Liver (tissue), 9 donors: ENCODE data around the gene CRISPLD2. TPM values are rescaled to one million over a fixed set of nuclear protein-coding genes. Genes with fewer than 3 reads are reported as not detected.

Source experiments
- DNase-seq: peaks from one replicate; pipeline ENCODE4 v3.0.0-alpha.2; 2017; ENCODE audit warnings: low spot score
- H3K27ac ChIP-seq, 2 donors: one replicate each; pipeline ENCODE4 v1.7.0; 2013; ENCODE audit warnings: inconsistent platforms in 2 of 2, low read length in 2 of 2, control low read depth in 1 of 2, low read depth in 1 of 2, mild to moderate bottlenecking in 1 of 2
- H3K27me3 ChIP-seq, 4 donors: one replicate each; pipeline versions ENCODE4 v1.6.1 to v1.7.0; 2013; ENCODE audit warnings: low read length in 3 of 4, inconsistent platforms in 1 of 4, mild to moderate bottlenecking in 1 of 4, moderate library complexity in 1 of 4; ENCODE audit not compliant: control insufficient read depth in 4 of 4, insufficient read depth in 4 of 4
- H3K36me3 ChIP-seq, 4 donors: one replicate each; pipeline versions ENCODE4 v1.6.1 to v1.7.0; 2013; ENCODE audit warnings: low read length in 3 of 4, mild to moderate bottlenecking in 3 of 4, low read depth in 1 of 4, moderate library complexity in 1 of 4; ENCODE audit not compliant: control insufficient read depth in 4 of 4, insufficient read depth in 3 of 4
- H3K4me1 ChIP-seq, 4 donors: one replicate each; pipeline versions ENCODE4 v1.6.1 to v1.7.0; 2013; ENCODE audit warnings: low read length in 3 of 4, mild to moderate bottlenecking in 3 of 4, moderate library complexity in 1 of 4; ENCODE audit not compliant: control insufficient read depth in 4 of 4, insufficient read depth in 4 of 4
- H3K4me3 ChIP-seq, 3 donors: one replicate each; pipeline versions ENCODE4 v1.6.1 to v1.7.0; 2013; ENCODE audit warnings: low read length in 3 of 3, control low read depth in 1 of 3, low read depth in 1 of 3, mild to moderate bottlenecking in 1 of 3
- H3K9ac ChIP-seq, 2 donors: one replicate each; pipeline ENCODE4 v1.7.0; 2013; ENCODE audit warnings: low read length in 2 of 2, mild to moderate bottlenecking in 2 of 2, moderate library complexity in 2 of 2, control low read depth in 1 of 2, low read depth in 1 of 2
- H3K9me3 ChIP-seq, 4 donors: one replicate each; pipeline versions ENCODE4 v1.6.1 to v1.7.0; 2013; ENCODE audit warnings: low read length in 3 of 4; ENCODE audit not compliant: control insufficient read depth in 4 of 4
- EGR1 ChIP-seq, 2 donors: IDR thresholded peaks; 2 replicates each; pipeline ENCODE4 v1.6.1; 2016 to 2018; ENCODE audit warnings: antibody characterized with exemption in 2 of 2, low read depth in 2 of 2
- FOXA2 ChIP-seq: IDR thresholded peaks from 2 replicates; pipeline ENCODE4 v1.6.1; 2016; ENCODE audit warnings: antibody characterized with exemption
- HNF4A ChIP-seq, 2 donors: conservative IDR thresholded peaks; 2 replicates each; pipeline ENCODE4 v1.6.1; 2016; ENCODE audit warnings: antibody characterized with exemption in 2 of 2, mild to moderate bottlenecking in 2 of 2
- HNF4G ChIP-seq: IDR thresholded peaks from 2 replicates; pipeline ENCODE4 v1.6.1; 2016; ENCODE audit warnings: antibody characterized with exemption
- JUND ChIP-seq, 2 donors: IDR thresholded peaks; 2 replicates each; pipeline ENCODE4 v1.6.1; 2016; ENCODE audit warnings: antibody characterized with exemption in 2 of 2
- NR2F2 ChIP-seq: IDR thresholded peaks from 2 replicates; pipeline ENCODE4 v1.6.1; 2016; ENCODE audit warnings: antibody characterized with exemption
- RAD21 ChIP-seq, 2 donors: IDR thresholded peaks; 2 replicates each; pipeline ENCODE4 v1.6.1; 2016; ENCODE audit warnings: antibody characterized with exemption in 2 of 2, mild to moderate bottlenecking in 2 of 2
- RXRA ChIP-seq, 2 donors: IDR thresholded peaks; 2 replicates each; pipeline ENCODE4 v1.6.1; 2017 to 2018; ENCODE audit warnings: antibody characterized with exemption in 2 of 2, mild to moderate bottlenecking in 1 of 2
- SP1 ChIP-seq: IDR thresholded peaks from 2 replicates; pipeline ENCODE4 v1.6.1; 2018; ENCODE audit warnings: antibody characterized with exemption, mild to moderate bottlenecking
- TAF1 ChIP-seq: conservative IDR thresholded peaks from 2 replicates; pipeline ENCODE4 v1.6.1; 2016; ENCODE audit warnings: antibody characterized with exemption, mild to moderate bottlenecking
- YY1 ChIP-seq: IDR thresholded peaks from 2 replicates; pipeline ENCODE4 v1.6.1; 2016; ENCODE audit warnings: antibody characterized with exemption, mild to moderate bottlenecking
- WGBS: extraction: QIAGEN DNeasy Blood & Tissue Kit; methylation state at CpG from one replicate; pipeline ENCODE4 v1.1.7; 2013; 5-methylcytosine and 5-hydroxymethylcytosine counted together
- polyA plus RNA-seq, 2 donors: library from polyadenylated mRNA; stranded (reverse) in 1 of 2; unstranded in 1 of 2; fragments of 200-250 nt in 1 of 2; fragments of >200 nt in 1 of 2; fragmentation: Nextera tagmentation in 1 of 2; extraction: Ambion mirVana in 1 of 2; gene quantifications; one replicate each; pipeline versions ENCODE4 v1.2.1 to v1.2.3, GENCODE V29; 2013 to 2015
- total RNA-seq, 2 donors: library from RNA; depleted of rRNA; stranded (reverse); fragments of >200 nt; gene quantifications; one replicate each; pipeline ENCODE4 v1.2.3, GENCODE V29; 2014
- TF ChIP-seq, protein P1 (sequence below): IDR thresholded peaks from 2 replicates; pipeline ENCODE4 v1.6.1; 2016; ENCODE audit warnings: antibody characterized with exemption
- TF ChIP-seq, protein P2 (sequence below): fragments of 150-350 bp; IDR thresholded peaks from 2 replicates; pipeline ENCODE4 v1.5.1; 2017; ENCODE audit warnings: improper control_type of control experiment, low read depth, low read length; ENCODE audit not compliant: missing input control
- TF ChIP-seq, protein P3 (sequence below): IDR thresholded peaks from 2 replicates; pipeline ENCODE4 v1.6.1; 2016; ENCODE audit warnings: antibody characterized with exemption, mild to moderate bottlenecking
- TF ChIP-seq, protein P4 (sequence below): IDR thresholded peaks from 2 replicates; pipeline ENCODE4 v1.6.1; 2016; ENCODE audit warnings: antibody characterized with exemption
- donor health status: healthy.
- donor health status: healthy.
- donor health status: healthy.
- donor health status: healthy.
- donor health status: healthy.

The CRISPLD2 gene
- total and polyA plus RNA-seq, 4 donors: 2.6 to 14.8 (median 4.1) TPM

DNA sequence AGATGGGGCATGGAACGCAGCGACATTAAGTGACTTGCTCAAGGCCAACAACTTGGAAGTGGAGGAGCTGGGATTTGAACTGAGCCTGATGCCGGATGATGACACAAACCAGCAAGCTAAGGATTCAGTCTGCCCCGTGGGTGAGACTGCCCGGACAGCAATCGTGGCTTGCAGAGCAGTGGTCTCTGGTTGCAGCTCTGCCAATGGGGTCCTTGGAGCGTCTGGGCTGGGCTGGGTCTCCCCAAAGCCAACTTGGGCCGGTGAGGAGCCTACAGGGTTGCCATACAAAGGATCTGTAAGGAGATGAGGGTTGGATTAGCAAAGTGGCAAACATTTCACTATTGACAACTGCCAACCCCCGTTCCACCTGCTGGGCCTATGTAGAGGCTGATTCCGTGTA is 2.6 kb upstream of the CRISPLD2 start:
- H3K27ac ChIP-seq: no peak overlapping the region
- WGBS: 83% methylated on average over 10 of the region's 10 CpGs
- no peak for DNase-seq
- no peak overlapping the region for H3K9ac ChIP-seq
- no peaks in the 10 kb centered on the region for H3K36me3 ChIP-seq
- TF ChIP-seq RAD21 (IDR thresholded peaks at IDR 0.05): no peak
- no peak for TF ChIP-seq YY1
- TF ChIP-seq, protein P1, sequence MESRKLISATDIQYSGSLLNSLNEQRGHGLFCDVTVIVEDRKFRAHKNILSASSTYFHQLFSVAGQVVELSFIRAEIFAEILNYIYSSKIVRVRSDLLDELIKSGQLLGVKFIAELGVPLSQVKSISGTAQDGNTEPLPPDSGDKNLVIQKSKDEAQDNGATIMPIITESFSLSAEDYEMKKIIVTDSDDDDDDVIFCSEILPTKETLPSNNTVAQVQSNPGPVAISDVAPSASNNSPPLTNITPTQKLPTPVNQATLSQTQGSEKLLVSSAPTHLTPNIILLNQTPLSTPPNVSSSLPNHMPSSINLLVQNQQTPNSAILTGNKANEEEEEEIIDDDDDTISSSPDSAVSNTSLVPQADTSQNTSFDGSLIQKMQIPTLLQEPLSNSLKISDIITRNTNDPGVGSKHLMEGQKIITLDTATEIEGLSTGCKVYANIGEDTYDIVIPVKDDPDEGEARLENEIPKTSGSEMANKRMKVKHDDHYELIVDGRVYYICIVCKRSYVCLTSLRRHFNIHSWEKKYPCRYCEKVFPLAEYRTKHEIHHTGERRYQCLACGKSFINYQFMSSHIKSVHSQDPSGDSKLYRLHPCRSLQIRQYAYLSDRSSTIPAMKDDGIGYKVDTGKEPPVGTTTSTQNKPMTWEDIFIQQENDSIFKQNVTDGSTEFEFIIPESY: no peak
- no peak for TF ChIP-seq NR2F2
- no peak for TF ChIP-seq FOXA2
- H3K4me3 ChIP-seq: no peak overlapping the region
- no peaks in the 10 kb centered on the region for H3K9me3 ChIP-seq
- H3K4me1 ChIP-seq: peaks cover 0 to 6% (median 4%) of the 10 kb centered on the region in 4 donors
- H3K27me3 ChIP-seq: peaks cover 0 to 3% (median 2%) of the 10 kb centered on the region in 4 donors

DNA sequence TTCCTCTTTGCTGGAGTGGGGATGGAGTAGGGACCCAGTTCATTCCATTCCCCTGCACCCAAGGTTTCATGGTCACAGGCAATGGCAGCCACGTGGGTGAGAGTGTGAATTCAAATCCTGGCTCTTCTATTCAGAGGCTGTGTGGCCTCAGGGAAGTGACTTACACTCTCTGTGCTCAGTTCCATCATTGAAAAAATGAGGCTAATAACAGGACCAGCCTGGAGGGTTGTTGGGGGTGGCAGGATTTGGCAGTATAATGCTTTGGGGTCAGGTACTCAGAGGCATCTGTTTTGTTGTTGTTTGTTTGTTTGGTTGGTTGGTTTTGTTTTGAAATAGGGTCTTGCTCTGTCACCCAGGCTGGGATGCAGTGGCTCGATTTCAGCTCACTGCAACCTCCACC is 2.2 kb upstream of the CRISPLD2 start:
- Histone ChIP-seq H3K36me3 (no peaks in the 10 kb centered on the region), H3K9ac (no peak overlapping the region), H3K27me3 (peaks cover 0 to 3% (median 2%) of the 10 kb centered on the region in 4 donors), H3K9me3 (no peaks in the 10 kb centered on the region), H3K4me3 (no peak overlapping the region), H3K4me1 (peaks cover 0 to 6% (median 4%) of the 10 kb centered on the region in 4 donors), H3K27ac (no peak overlapping the region)
- no peak for DNase-seq
- 51% methylated on average over 2 of the region's 2 CpGs for WGBS
- TF ChIP-seq, protein P2, sequence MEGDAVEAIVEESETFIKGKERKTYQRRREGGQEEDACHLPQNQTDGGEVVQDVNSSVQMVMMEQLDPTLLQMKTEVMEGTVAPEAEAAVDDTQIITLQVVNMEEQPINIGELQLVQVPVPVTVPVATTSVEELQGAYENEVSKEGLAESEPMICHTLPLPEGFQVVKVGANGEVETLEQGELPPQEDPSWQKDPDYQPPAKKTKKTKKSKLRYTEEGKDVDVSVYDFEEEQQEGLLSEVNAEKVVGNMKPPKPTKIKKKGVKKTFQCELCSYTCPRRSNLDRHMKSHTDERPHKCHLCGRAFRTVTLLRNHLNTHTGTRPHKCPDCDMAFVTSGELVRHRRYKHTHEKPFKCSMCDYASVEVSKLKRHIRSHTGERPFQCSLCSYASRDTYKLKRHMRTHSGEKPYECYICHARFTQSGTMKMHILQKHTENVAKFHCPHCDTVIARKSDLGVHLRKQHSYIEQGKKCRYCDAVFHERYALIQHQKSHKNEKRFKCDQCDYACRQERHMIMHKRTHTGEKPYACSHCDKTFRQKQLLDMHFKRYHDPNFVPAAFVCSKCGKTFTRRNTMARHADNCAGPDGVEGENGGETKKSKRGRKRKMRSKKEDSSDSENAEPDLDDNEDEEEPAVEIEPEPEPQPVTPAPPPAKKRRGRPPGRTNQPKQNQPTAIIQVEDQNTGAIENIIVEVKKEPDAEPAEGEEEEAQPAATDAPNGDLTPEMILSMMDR: no peak
- TF ChIP-seq RXRA (IDR thresholded peaks at IDR 0.05) (no peak), NR2F2 (no peak), JUND (IDR thresholded peaks at IDR 0.05) (no peak), HNF4G (no peak), EGR1 (IDR thresholded peaks at IDR 0.05; ENCODE audit: low read depth in 2 of 2) (no peak), YY1 (no peak), SP1 (no peak), HNF4A (conservative IDR thresholded peaks at IDR 0.05) (no peak), TAF1 (no peak), RAD21 (IDR thresholded peaks at IDR 0.05) (no peak)
- TF ChIP-seq, protein P3, sequence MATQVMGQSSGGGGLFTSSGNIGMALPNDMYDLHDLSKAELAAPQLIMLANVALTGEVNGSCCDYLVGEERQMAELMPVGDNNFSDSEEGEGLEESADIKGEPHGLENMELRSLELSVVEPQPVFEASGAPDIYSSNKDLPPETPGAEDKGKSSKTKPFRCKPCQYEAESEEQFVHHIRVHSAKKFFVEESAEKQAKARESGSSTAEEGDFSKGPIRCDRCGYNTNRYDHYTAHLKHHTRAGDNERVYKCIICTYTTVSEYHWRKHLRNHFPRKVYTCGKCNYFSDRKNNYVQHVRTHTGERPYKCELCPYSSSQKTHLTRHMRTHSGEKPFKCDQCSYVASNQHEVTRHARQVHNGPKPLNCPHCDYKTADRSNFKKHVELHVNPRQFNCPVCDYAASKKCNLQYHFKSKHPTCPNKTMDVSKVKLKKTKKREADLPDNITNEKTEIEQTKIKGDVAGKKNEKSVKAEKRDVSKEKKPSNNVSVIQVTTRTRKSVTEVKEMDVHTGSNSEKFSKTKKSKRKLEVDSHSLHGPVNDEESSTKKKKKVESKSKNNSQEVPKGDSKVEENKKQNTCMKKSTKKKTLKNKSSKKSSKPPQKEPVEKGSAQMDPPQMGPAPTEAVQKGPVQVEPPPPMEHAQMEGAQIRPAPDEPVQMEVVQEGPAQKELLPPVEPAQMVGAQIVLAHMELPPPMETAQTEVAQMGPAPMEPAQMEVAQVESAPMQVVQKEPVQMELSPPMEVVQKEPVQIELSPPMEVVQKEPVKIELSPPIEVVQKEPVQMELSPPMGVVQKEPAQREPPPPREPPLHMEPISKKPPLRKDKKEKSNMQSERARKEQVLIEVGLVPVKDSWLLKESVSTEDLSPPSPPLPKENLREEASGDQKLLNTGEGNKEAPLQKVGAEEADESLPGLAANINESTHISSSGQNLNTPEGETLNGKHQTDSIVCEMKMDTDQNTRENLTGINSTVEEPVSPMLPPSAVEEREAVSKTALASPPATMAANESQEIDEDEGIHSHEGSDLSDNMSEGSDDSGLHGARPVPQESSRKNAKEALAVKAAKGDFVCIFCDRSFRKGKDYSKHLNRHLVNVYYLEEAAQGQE: no peak
- TF ChIP-seq, protein P4, sequence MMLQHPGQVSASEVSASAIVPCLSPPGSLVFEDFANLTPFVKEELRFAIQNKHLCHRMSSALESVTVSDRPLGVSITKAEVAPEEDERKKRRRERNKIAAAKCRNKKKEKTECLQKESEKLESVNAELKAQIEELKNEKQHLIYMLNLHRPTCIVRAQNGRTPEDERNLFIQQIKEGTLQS: no peak
